Panc1 (cell line): ENCODE results near the gene AGPAT1.

Experiments
- POLR2AphosphoS5 ChIP-seq: IDR thresholded peaks from 2 replicates; pipeline ENCODE4 v1.6.1; 2012; ENCODE audit warnings: mild to moderate bottlenecking, low read depth, low read length, moderate library complexity
- TF ChIP-seq, protein P1 (sequence below): fragments of 450-650 bp; IDR thresholded peaks from 2 replicates; pipeline ENCODE4 v1.5.1; 2017; ENCODE audit warnings: mild to moderate bottlenecking

DNA sequence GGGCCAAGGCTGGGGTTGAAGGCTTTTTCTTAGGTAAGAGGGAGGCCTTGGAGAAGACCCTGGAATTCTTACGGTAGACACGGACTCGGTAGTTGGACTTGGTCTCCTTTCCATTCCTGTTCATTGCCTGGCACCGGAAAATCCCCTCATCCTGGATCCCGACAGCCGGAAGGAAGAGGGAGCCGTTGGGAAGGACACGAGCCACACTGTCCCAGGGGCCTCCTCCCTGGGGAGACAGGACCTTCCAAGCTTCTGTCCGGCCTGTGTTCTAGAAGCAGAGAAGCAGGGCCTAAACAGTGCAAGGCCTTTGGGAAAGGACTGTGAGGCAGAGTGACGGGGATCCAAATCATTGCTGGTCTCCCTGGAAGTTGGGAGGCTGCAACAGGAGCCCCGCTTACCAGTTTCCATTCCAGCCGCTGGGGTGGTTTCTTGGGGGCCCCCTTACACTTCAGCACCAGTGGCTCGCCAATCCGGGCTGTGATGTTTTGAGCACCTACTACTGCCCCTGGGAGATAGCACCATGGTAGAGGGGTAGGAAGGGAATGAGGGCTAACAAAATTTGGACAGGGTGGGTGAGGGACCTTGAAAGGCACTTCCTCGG, 7.7 kb upstream of the AGPAT1 start:
- TF ChIP-seq POLR2AphosphoS5 = no peak
- TF ChIP-seq, protein P1, sequence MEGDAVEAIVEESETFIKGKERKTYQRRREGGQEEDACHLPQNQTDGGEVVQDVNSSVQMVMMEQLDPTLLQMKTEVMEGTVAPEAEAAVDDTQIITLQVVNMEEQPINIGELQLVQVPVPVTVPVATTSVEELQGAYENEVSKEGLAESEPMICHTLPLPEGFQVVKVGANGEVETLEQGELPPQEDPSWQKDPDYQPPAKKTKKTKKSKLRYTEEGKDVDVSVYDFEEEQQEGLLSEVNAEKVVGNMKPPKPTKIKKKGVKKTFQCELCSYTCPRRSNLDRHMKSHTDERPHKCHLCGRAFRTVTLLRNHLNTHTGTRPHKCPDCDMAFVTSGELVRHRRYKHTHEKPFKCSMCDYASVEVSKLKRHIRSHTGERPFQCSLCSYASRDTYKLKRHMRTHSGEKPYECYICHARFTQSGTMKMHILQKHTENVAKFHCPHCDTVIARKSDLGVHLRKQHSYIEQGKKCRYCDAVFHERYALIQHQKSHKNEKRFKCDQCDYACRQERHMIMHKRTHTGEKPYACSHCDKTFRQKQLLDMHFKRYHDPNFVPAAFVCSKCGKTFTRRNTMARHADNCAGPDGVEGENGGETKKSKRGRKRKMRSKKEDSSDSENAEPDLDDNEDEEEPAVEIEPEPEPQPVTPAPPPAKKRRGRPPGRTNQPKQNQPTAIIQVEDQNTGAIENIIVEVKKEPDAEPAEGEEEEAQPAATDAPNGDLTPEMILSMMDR = no peak
